Keratinocyte (primary cell): ENCODE results near the gene TCERG1L. TPM values are rescaled to one million over a fixed set of nuclear protein-coding genes. Genes with fewer than 3 reads are reported as not detected.

Experiments
- DNase-seq: peaks from one replicate; pipeline ENCODE4 v3.0.0-alpha.2; 2011; ENCODE audit warnings: low read depth, missing footprints, low spot score
- FAIRE-seq: peaks from 2 replicates; lab custom pipeline; 2011; peaks lifted over from hg19 to GRCh38; lab: Jason Lieb, UNC
- H2AFZ ChIP-seq: 2 replicates; pipeline ENCODE4 v1.6.0; 2012; ENCODE audit warnings: low read length, control low read depth, inconsistent platforms; ENCODE audit not compliant: control insufficient read depth
- H3K27ac ChIP-seq: 2 replicates; pipeline ENCODE4 v1.5.1; 2011; ENCODE audit warnings: low read length; ENCODE audit not compliant: control insufficient read depth, insufficient read depth
- H3K27me3 ChIP-seq: 3 replicates; pipeline ENCODE4 v1.6.0; 2011; ENCODE audit warnings: low read length; ENCODE audit not compliant: control insufficient read depth, insufficient read depth; ENCODE audit errors: extremely low read depth
- H3K36me3 ChIP-seq, 2 experiments: 2 replicates in 1 of 2; 3 replicates in 1 of 2; pipeline ENCODE4 v1.5.1; 2011; ENCODE audit warnings: low read length in 2 of 2, mild to moderate bottlenecking in 1 of 2; ENCODE audit not compliant: control insufficient read depth in 2 of 2, insufficient read depth in 2 of 2; ENCODE audit errors: extremely low read depth in 1 of 2
- H3K4me1 ChIP-seq: 3 replicates; pipeline ENCODE4 v1.5.1; 2011; ENCODE audit warnings: low read length; ENCODE audit not compliant: control insufficient read depth, insufficient read depth; ENCODE audit errors: extremely low read depth
- H3K4me2 ChIP-seq: 3 replicates; pipeline ENCODE4 v1.6.0; 2011; ENCODE audit warnings: low read depth, low read length; ENCODE audit not compliant: control insufficient read depth, insufficient read depth; ENCODE audit errors: extremely low read depth
- H3K4me3 ChIP-seq, 3 experiments: fragments of 200-600 bp in 1 of 3; sonication (generic) in 1 of 3; 2 replicates in 2 of 3; 3 replicates in 1 of 3; pipeline ENCODE4 v1.5.1; 2011 to 2016; ENCODE audit warnings: low read length in 3 of 3, mild to moderate bottlenecking in 3 of 3, control low read depth in 2 of 3, inconsistent platforms in 1 of 3, low read depth in 1 of 3, mixed read lengths in 1 of 3, mixed run types in 1 of 3, moderate library complexity in 1 of 3; ENCODE audit not compliant: control insufficient read depth in 2 of 3, insufficient read depth in 2 of 3; ENCODE audit errors: extremely low read depth in 1 of 3
- H3K79me2 ChIP-seq: 2 replicates; pipeline ENCODE4 v1.6.0; 2012; ENCODE audit warnings: low read length; ENCODE audit not compliant: control insufficient read depth, insufficient read depth
- H3K9ac ChIP-seq: 3 replicates; pipeline ENCODE4 v1.6.0; 2011; ENCODE audit warnings: low read length; ENCODE audit not compliant: control insufficient read depth, insufficient read depth; ENCODE audit errors: extremely low read depth
- H3K9me1 ChIP-seq: 3 replicates; pipeline ENCODE4 v1.6.0; 2011; ENCODE audit warnings: low read length; ENCODE audit not compliant: control insufficient read depth, insufficient read depth; ENCODE audit errors: extremely low read depth
- H3K9me3 ChIP-seq: 2 replicates; pipeline ENCODE4 v1.5.1; 2012; ENCODE audit warnings: low read depth, low read length; ENCODE audit not compliant: control insufficient read depth
- H4K20me1 ChIP-seq: 3 replicates; pipeline ENCODE4 v1.6.0; 2011; ENCODE audit warnings: low read length; ENCODE audit not compliant: control insufficient read depth, insufficient read depth; ENCODE audit errors: extremely low read depth
- EZH2 ChIP-seq: IDR thresholded peaks from one replicate; pipeline ENCODE4 v1.6.1; 2012; ENCODE audit warnings: inconsistent platforms, mild to moderate bottlenecking, low read length, moderate library complexity
- dilution Hi-C: fragments of 300-500 bp; cut with MboI; formaldehyde crosslinking; loops from one replicate; pipeline ENCODE4 v1.7.0; 2020; ENCODE audit warnings: low sequenced_read_pairs; ENCODE audit not compliant: extremely low pct_ligation_motif_present
- polyA plus RNA-seq, 5 experiments: library from polyadenylated mRNA; depleted of rRNA in 3 of 5; stranded (reverse) in 3 of 5; stranded (forward) in 1 of 5; unstranded in 1 of 5; fragments of >200 nt; gene quantifications; 1 replicate in 1 of 5; 2 replicates in 3 of 5; 3 replicates in 1 of 5; pipeline versions ENCODE4 v1.2.1 to v1.2.3, GENCODE V29; 2011 to 2012; ENCODE audit warnings: missing spikeins in 2 of 5, low read depth in 1 of 5, low replicate concordance in 1 of 5
- TF ChIP-seq, protein P1 (sequence below), 3 experiments: IDR thresholded peaks in 1 of 3; conservative IDR thresholded peaks in 1 of 3; optimal IDR thresholded peaks in 1 of 3; 2 replicates in 2 of 3; 3 replicates in 1 of 3; pipeline versions ENCODE3 to v1.5.1; 2011; ENCODE audit warnings: low read length in 3 of 3, mild to moderate bottlenecking in 3 of 3, moderate library complexity in 2 of 3, control low read depth in 1 of 3, inconsistent platforms in 1 of 3; ENCODE audit not compliant: insufficient read depth in 2 of 3; ENCODE audit errors: extremely low read depth in 1 of 3

The TCERG1L gene
- polyA plus RNA-seq, 1 donor (not counting 4 experiments of a cell fraction or from before 2014, with no cell fraction given): not detected

DNA sequence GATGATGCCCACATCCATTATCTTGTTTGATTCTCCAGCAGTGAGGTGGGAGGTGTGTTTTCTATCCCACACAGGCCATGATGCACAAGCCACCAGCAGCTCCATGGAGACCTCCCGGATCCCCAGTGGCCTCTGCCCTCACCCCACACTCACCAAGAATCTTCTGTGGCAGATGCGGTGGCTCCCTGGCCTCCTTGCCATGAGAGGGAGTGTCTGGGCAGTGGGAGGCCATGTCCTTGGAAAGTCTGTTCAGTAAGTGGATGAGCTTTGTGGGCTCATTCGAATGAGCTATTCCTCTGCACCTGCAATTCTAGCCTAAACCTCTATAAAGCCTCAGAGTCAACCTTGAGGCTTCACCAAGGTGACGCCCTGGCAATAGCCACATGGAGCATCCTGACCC, 243.8 kb downstream of the TCERG1L start:
- H3K4me3 ChIP-seq: no peak overlapping the region
- dilution Hi-C loops: no loop called here
- no peak overlapping the region for H3K9ac ChIP-seq
- no peaks in the 10 kb centered on the region for H3K4me1 ChIP-seq
- DNase-seq: no peak
- TF ChIP-seq, protein P1, sequence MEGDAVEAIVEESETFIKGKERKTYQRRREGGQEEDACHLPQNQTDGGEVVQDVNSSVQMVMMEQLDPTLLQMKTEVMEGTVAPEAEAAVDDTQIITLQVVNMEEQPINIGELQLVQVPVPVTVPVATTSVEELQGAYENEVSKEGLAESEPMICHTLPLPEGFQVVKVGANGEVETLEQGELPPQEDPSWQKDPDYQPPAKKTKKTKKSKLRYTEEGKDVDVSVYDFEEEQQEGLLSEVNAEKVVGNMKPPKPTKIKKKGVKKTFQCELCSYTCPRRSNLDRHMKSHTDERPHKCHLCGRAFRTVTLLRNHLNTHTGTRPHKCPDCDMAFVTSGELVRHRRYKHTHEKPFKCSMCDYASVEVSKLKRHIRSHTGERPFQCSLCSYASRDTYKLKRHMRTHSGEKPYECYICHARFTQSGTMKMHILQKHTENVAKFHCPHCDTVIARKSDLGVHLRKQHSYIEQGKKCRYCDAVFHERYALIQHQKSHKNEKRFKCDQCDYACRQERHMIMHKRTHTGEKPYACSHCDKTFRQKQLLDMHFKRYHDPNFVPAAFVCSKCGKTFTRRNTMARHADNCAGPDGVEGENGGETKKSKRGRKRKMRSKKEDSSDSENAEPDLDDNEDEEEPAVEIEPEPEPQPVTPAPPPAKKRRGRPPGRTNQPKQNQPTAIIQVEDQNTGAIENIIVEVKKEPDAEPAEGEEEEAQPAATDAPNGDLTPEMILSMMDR (optimal IDR thresholded peaks at IDR 0.05 in 1 of 3, IDR thresholded peaks at IDR 0.05 in 1 of 3, conservative IDR thresholded peaks at IDR 0.05 in 1 of 3; ENCODE audit: extremely low read depth in 1 of 3, insufficient read depth in 2 of 3, low read length in 3 of 3): no peak
- TF ChIP-seq EZH2: no peak
- H4K20me1 ChIP-seq: no peaks in the 10 kb centered on the region
- H3K4me2 ChIP-seq: no peak overlapping the region
- H3K36me3 ChIP-seq: no peaks in the 10 kb centered on the region
- H3K79me2 ChIP-seq: no peaks in the 10 kb centered on the region
- no peak overlapping the region for H3K27ac ChIP-seq
- H3K9me1 ChIP-seq: no peaks in the 10 kb centered on the region
- H2AFZ ChIP-seq: no peak overlapping the region
- no peaks in the 10 kb centered on the region for H3K27me3 ChIP-seq
- no peak for FAIRE-seq
- H3K9me3 ChIP-seq: peaks cover 9% of the 10 kb centered on the region

DNA sequence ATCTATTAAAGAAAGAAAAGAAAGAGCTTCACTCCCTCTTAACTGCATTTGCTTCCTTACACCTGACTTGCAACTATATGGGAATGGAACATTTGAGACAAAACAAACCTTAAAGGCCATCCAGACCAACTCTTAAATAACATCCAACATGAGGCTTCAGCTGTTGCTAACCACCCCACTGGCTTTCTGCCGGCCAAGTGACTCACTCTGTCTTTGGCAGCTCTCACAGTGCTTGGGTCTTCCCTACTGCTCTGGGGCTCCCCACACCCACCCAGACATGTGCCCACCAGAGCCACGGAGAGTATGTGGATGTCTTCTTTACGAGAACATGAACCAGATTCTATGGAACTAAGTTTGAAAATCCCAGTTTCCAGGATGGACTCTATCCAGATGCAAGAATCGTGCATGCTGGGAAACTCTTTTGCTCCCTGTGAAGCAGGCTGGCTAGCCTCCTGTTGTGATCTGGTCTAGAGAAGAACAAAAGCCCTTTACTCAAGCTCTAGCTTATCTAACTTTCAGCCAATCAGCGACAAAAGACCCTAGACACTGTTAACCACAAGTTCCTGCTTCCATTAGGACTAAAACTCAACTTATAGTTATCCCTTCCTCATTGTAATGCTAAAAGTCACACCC, 245.7 kb downstream of the TCERG1L start:
- no peak overlapping the region for H2AFZ ChIP-seq
- H3K4me3 ChIP-seq: no peak overlapping the region
- H3K4me2 ChIP-seq: no peak overlapping the region
- no peak overlapping the region for H3K27ac ChIP-seq
- no peaks in the 10 kb centered on the region for H3K36me3 ChIP-seq
- H3K9me3 ChIP-seq: peaks cover 4% of the 10 kb centered on the region
- no peaks in the 10 kb centered on the region for H3K9me1 ChIP-seq
- no peaks in the 10 kb centered on the region for H4K20me1 ChIP-seq
- no peak overlapping the region for H3K9ac ChIP-seq
- no peaks in the 10 kb centered on the region for H3K79me2 ChIP-seq
- FAIRE-seq (no peak), DNase-seq (no peak)
- H3K27me3 ChIP-seq: no peaks in the 10 kb centered on the region
- no peaks in the 10 kb centered on the region for H3K4me1 ChIP-seq
- dilution Hi-C loops: no loop called here
- TF ChIP-seq EZH2: no peak
- TF ChIP-seq, protein P1 (optimal IDR thresholded peaks at IDR 0.05 in 1 of 3, IDR thresholded peaks at IDR 0.05 in 1 of 3, conservative IDR thresholded peaks at IDR 0.05 in 1 of 3; ENCODE audit: extremely low read depth in 1 of 3, insufficient read depth in 2 of 3, low read length in 3 of 3): no peak
